ENCODE data around the gene MTCL1.
"Not testable (repeated sequence)": the region's sequence is repeated elsewhere in the genome, so short reads cannot be mapped to it uniquely, and the experiment has no call there.

The MTCL1 gene

DNA sequence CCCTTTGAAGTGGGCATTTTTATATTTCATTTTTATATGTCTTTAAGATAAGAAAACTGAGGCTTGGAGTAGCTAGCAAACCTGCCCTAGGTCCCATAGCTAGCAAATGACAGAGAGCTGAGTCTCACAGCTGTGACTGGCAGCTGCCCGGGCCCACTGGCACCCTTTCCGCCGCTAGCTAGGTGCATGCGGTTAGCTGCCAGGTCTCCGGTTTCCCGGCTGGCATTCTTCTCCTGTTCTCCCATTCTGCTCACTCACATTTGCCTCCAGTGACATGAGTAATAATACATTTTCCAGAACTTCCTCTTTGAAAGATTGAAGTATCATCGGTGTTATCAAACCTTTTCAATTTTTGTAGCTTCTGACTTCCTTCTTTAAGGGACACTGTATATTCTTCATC lies 38.7 kb downstream of the MTCL1 start:
- in situ Hi-C loops (cut with HindIII; ENCODE audit: low pct_unique_long_range_greater_than_20kb, low sequenced_read_pairs) = no loop called here
- TF ChIP-seq JUND (IDR thresholded peaks at IDR 0.05; ENCODE audit: low read depth) = no peak
- DNase-seq (ENCODE audit: low read depth in 1 of 2, low spot score in 1 of 2) = no peak

DNA sequence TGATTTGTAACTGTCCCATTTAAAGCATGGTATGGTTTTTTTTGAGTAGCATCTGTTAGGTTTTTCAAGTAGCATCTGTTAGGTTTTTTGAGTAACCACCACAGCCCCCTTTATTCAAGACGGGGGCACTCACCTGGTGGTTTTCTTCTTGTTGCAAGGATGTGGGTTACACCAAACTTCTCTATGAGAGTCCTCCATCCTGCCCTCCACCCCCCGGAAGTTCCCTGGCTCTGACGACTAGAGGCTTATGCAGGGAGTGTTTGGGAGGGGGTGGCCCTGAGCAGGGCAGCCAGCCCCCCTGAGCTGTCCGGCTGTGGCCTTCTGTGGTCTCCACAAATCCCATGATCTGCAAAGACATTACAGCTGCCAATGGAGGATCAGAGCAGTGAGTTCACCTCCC lies 39.3 kb downstream of the MTCL1 start:
- no peak for TF ChIP-seq JUND (IDR thresholded peaks at IDR 0.05; ENCODE audit: low read depth)
- no peak for DNase-seq (ENCODE audit: low read depth in 1 of 2, low spot score in 1 of 2)
- in situ Hi-C loops (cut with HindIII; ENCODE audit: low pct_unique_long_range_greater_than_20kb, low sequenced_read_pairs) = no loop called here

DNA sequence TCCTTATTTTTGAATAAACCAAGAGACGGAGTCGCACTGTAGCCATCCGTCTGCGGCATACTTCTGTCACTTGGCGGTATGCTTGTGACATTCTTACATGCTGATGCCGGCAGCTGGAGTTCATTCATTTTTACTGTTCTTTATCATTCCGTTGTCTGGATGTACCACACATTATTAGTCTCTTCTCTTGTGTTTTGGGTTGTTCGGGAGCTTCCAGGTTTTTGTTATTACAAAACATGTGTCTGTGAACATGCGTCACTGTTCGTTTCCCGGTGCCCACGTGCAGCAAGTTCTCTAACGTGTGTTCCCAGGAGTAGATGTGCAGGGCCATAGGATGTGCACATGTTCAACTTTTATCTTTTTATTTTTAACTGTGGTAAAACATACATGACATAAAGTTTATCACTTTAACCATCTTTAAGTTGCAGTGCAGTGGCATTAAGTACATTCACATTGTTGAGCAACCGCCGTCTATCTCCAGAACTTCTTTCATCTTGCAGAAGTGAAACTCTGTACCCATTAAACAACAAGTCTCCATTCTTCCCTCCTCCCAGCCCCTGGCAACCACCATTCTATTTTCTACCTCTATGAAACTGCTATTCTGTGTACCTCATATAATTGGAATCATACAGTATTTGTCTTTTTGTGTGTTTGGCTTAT lies 40.1 kb downstream of the MTCL1 start:
- no peak for DNase-seq (ENCODE audit: low read depth in 1 of 2, low spot score in 1 of 2)
- in situ Hi-C loops (cut with HindIII; ENCODE audit: low pct_unique_long_range_greater_than_20kb, low sequenced_read_pairs) = no loop called here
- TF ChIP-seq JUND (IDR thresholded peaks at IDR 0.05; ENCODE audit: low read depth) = no peak

DNA sequence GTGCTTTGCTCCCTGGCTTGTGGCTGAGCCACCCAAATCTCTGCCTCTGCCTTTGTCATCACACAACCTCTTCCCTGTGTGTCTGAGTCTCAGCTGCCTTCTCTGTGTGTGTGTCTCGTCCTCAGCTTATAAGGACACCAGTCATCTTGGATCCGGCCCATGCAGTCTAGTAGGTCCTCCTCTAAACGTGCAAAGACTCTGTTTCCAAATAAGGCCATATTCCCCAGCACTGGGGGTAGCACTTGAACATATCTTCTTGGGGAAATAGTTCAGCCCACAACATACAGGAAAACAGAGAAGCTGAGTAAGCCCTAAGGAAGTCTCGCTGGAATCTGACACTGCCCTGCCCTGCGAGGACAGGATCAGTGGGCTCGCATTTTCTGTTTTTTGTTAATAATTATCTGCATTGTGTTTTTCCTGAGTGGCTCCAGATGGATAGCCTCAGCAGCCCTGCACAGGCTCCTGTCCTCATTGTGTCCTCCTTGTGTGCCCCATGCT lies 42.1 kb downstream of the MTCL1 start:
- TF ChIP-seq JUND (IDR thresholded peaks at IDR 0.05; ENCODE audit: low read depth) = no peak
- in situ Hi-C loops (cut with HindIII; ENCODE audit: low pct_unique_long_range_greater_than_20kb, low sequenced_read_pairs) = no loop called here
- no peak for DNase-seq (ENCODE audit: low read depth in 1 of 2, low spot score in 1 of 2)

DNA sequence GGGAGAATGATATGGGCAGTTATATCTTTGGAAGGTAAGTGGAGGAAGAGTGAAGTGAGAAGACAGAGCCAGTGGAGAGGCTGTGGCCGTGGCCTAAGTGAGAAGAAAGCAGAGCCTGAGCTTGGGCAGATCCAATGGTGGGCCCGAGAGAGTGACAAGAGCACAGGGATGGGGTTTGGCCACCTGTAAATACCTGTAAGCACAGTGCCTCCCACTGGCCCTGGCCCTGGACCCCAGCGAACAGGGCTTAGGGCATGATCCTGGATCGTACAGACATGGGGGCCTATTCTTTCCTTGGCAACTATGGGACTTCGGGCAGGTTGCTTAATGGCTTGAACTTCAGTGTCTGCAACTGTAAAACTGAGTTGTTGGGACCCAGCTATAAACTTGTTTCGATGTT lies 44.1 kb downstream of the MTCL1 start:
- in situ Hi-C loops (cut with HindIII; ENCODE audit: low pct_unique_long_range_greater_than_20kb, low sequenced_read_pairs) = no loop called here
- no peak for DNase-seq (ENCODE audit: low read depth in 1 of 2, low spot score in 1 of 2)
- no peak for TF ChIP-seq JUND (IDR thresholded peaks at IDR 0.05; ENCODE audit: low read depth)

DNA sequence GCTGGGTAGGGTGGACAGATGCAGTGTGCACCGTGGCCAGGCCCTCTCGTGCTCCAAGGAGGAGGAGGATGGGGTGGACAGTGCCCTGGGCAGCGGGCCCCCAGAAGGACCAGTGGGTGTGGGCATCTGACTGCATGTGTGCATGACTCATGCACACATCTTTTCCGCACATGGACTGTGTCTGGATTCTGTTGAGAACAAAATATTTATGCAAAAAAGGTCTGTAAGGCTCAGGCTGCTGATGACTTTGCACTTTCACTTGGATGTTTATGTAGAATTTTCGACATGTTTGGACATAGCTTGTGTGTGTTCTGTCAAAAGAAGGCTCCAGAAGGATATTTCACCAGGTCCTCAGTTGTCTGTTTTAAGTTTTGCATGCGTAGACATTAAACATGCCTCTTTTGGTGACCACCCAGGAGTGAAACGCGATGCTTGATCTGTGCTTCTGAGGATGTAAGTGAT lies 45.6 kb downstream of the MTCL1 start:
- no peak for TF ChIP-seq JUND (IDR thresholded peaks at IDR 0.05; ENCODE audit: low read depth)
- in situ Hi-C loops (cut with HindIII; ENCODE audit: low pct_unique_long_range_greater_than_20kb, low sequenced_read_pairs) = no loop called here
- no peak for DNase-seq (ENCODE audit: low read depth in 1 of 2, low spot score in 1 of 2)

DNA sequence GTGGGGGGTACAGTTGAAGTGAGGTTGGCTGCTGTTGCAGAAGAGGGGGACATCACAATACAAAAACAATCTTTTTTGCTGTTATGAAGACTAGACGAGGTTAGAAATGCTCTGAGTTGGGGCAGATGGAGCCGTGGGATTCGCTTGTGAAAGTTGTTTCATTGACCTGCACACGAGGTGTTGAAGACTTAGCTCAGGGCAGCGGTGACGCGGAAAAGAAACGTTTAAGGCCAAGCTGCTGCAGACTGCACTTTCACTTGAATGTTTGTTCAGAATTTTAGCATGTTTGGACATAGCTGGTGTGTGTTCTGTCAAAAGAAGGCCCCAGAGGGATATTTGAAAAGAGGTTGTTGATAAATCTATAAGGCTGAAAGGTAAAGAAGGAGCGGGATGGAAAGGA lies 46.3 kb downstream of the MTCL1 start:
- DNase-seq (ENCODE audit: low read depth in 1 of 2, low spot score in 1 of 2) = no peak
- in situ Hi-C loops (cut with HindIII; ENCODE audit: low pct_unique_long_range_greater_than_20kb, low sequenced_read_pairs) = no loop called here
- TF ChIP-seq JUND (IDR thresholded peaks at IDR 0.05; ENCODE audit: low read depth) = no peak

DNA sequence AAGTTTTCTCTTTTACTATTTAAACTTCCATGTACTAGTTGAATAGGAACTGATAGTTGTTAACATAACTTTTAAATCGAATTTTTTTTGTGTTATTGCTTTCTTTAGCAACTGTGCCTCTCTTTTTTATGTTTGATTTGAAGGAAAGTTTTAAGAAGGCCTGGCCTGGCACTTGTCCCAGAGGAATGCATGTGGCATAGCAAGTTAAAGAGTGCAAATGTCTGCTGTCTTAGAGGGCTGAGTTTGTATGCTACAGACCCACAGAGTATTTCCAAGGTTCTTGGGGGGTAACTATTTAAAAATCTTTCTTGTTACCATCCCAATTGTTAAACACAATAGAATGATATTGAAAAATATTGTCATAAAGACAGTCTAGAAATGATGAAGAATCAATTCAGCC lies 47.0 kb downstream of the MTCL1 start:
- in situ Hi-C loops (cut with HindIII; ENCODE audit: low pct_unique_long_range_greater_than_20kb, low sequenced_read_pairs) = no loop called here
- DNase-seq (ENCODE audit: low read depth in 1 of 2, low spot score in 1 of 2) = no peak
- no peak for TF ChIP-seq JUND (IDR thresholded peaks at IDR 0.05; ENCODE audit: low read depth)

DNA sequence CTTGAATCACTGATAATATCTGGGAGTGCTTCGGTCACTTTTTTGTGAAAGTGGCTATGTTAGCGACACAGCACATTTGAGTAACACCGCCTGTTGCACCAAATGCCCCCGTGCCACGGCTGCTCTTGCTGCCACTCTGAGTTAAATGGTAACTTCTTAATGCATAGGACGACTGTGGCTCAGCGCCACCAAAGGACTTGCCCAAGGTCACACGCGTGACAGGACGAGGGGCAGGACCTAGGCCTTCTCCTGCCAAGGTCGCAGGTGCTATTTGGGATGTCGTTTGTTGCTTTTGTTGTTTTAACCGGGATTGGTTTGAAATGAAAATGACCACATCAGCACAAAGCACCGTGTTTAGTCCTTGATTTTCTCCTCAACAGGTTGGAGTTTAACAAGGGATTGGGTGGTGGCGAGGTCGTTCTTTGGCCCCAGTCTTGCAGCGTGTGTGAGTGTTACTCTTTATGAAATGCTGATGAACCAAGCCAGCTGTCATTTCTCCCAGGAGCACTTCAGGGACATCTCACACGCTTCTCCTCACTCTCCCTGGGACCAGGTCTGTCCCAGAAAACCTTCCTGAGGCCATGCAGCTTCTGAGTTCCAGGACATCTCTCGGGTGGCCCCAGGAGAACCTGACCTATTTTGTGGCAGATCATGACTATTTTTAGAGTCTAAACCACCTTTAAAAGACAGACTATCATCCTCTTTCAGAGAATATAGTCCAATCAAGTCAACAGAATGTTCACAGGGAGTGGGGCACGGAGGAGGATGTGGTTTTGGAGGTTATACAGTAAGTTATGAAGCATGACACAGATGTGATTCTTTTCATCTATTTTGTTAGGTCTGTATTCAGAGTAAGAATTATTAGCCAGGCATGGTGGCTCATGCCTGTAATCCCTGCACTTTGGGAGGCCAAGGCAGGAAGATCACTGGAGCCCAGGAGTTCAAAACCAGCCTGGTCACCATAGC lies 49.9 kb downstream of the MTCL1 start:
- in situ Hi-C loops (cut with HindIII; ENCODE audit: low pct_unique_long_range_greater_than_20kb, low sequenced_read_pairs) = no loop called here
- no peak for TF ChIP-seq JUND (IDR thresholded peaks at IDR 0.05; ENCODE audit: low read depth)
- DNase-seq (ENCODE audit: low read depth in 1 of 2, low spot score in 1 of 2) = no peak

DNA sequence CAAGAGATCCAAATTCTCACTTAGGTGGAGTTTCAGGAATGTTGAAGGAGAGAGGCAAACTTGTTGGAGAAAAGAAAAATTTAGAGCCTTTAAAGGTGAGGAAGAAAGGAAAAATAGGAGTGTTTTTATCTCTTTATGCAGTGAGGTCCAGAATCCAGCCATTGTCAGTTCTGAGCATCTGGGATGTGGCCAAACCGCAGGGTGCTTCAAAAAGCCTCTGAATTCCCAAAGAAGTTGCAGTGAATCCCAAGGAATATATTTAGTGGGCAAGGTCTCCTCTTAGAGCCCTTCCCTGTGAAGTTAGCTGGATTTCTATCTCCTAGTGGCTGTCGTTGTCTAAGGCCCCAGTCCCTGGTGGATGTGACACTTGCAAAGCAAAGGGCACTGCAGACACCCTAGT lies 51.2 kb downstream of the MTCL1 start:
- no peak for DNase-seq (ENCODE audit: low read depth in 1 of 2, low spot score in 1 of 2)
- no peak for TF ChIP-seq JUND (IDR thresholded peaks at IDR 0.05; ENCODE audit: low read depth)
- in situ Hi-C loops (cut with HindIII; ENCODE audit: low pct_unique_long_range_greater_than_20kb, low sequenced_read_pairs) = no loop called here

DNA sequence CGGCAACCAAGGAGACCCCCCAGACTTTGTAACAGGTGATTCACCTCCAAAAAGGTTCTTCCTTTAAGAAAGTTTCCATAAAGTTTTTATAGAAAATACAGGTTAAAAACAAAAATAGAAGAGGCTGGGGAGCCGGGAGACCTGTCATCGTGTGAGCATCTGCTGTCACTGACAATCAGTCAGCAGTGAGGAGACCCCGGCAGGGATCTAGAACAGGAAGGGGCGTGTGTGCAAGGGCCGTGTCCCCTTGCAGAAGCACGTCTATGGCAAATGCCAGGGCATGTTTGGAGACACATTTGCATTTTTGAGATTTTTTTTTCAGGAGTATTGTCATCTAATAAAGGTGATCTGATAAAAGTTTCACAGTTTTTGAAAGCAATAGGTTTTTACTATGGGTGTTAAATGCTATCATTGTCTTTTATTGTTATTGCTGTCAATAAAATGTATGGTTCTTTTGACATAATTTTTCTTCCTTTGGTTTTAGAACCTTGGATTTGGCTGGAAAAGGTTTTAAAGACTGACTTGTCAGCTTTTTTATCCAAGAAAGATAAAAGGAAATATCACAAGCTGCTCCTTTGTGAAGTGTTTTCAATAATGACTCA lies 52.1 kb downstream of the MTCL1 start:
- in situ Hi-C loops (cut with HindIII; ENCODE audit: low pct_unique_long_range_greater_than_20kb, low sequenced_read_pairs) = no loop called here
- no peak for DNase-seq (ENCODE audit: low read depth in 1 of 2, low spot score in 1 of 2)
- TF ChIP-seq JUND (IDR thresholded peaks at IDR 0.05; ENCODE audit: low read depth) = no peak

DNA sequence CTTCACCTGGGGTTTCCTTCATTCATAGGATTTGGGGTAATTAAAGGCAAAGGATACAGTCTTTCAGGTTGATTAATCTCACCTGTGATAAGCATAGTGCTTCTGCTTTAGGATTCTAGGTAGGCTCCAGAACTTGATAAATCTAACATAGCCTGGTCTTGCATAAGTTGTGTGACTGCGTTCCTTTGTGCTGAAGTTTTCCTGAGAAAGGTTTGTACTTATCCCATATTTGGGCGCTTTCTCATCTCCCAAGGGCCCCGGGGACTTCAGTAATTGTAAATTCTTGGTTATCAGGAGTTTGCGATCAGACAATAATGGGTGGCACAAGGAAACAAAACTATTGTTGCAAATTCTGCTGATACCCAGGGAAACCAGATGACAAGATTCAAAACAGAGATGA lies 53.1 kb downstream of the MTCL1 start:
- no peak for TF ChIP-seq JUND (IDR thresholded peaks at IDR 0.05; ENCODE audit: low read depth)
- in situ Hi-C loops (cut with HindIII; ENCODE audit: low pct_unique_long_range_greater_than_20kb, low sequenced_read_pairs) = no loop called here
- DNase-seq (ENCODE audit: low read depth in 1 of 2, low spot score in 1 of 2) = no peak

DNA sequence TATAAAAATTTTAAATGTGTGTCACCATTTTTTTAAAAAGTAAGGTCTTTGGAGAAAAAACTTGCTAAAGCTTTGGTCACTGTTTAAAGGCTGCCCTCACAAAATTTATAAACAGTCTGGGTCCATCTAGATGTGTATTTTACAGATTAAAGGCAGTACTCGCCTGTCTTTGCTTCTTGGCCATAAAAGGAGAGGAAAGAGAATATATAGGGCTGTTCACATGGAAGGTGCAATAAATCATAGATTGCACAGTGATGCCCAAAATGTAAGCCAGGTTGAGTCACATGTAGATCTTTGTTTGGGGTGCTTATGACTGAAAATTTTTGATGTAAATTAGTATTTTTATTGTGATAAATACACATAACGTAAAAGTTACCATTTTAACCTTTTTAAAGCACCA lies 55.6 kb downstream of the MTCL1 start:
- no peak for DNase-seq (ENCODE audit: low read depth in 1 of 2, low spot score in 1 of 2)
- in situ Hi-C loops (cut with HindIII; ENCODE audit: low pct_unique_long_range_greater_than_20kb, low sequenced_read_pairs) = no loop called here
- no peak for TF ChIP-seq JUND (IDR thresholded peaks at IDR 0.05; ENCODE audit: low read depth)

DNA sequence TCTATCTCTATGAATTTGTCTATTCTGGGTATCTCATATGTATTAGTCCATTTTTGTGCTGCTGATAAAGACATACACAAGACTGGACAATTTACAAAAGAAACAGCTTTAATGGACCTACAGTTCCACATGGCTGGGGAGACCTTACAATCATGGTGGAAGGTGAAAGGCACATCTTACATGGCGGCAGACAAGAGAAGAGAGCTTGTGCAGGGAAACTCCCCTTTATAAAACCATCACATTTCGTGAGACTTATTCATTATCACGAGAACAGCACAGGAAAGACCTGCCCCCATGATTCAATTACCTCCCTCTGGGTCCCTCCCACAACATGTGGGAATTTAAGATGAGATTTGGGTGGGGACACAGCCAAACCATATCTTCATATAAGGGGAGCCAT lies 56.2 kb downstream of the MTCL1 start:
- DNase-seq (ENCODE audit: low read depth in 1 of 2, low spot score in 1 of 2); in situ Hi-C loops (cut with HindIII; ENCODE audit: low pct_unique_long_range_greater_than_20kb, low sequenced_read_pairs): not testable (repeated sequence)
